GM21529 (cell line): ENCODE data around the gene TMEM238L.
"Not testable (repeated sequence)": the region's sequence is repeated elsewhere in the genome, so short reads cannot be mapped to it uniquely, and the experiment has no call there.

Source experiments
- ATAC-seq: cut with Tn5 transposase; IDR thresholded peaks from one replicate; pipeline ENCODE4 v1.9.1; 2021; ENCODE audit not compliant: unreplicated experiment

TMEM238L gene

GRCh38 chr17:10803830-10804475, at the start of gene TMEM238L:
Gene TMEM238L, minus strand, starts transcription at chr17:10804099. Its CDS starts 136 bp downstream, at chr17:10803963.
- ATAC-seq = no peak

GRCh38 chr17:10846636-10847035, 42.7 kb upstream of the TMEM238L start:
- ATAC-seq = not testable (repeated sequence)

GRCh38 chr17:10845388-10845751, 41.5 kb upstream of the TMEM238L start:
- no peak for ATAC-seq

GRCh38 chr17:10844621-10845387, 40.9 kb upstream of the TMEM238L start:
- ATAC-seq = peak; percentile 70

GRCh38 chr17:10843811-10844210, 39.9 kb upstream of the TMEM238L start:
- ATAC-seq = no peak

- no peak for ATAC-seq
These were observed 38.8 kb upstream of the TMEM238L start for GRCh38 chr17:10842658-10843057.

- no peak for ATAC-seq
These were observed 34.8 kb upstream of the TMEM238L start for GRCh38 chr17:10838682-10839081.

- no peak for ATAC-seq
These were observed 34.0 kb upstream of the TMEM238L start, which contains the start of gene PIRT for GRCh38 chr17:10837921-10838320. Gene PIRT, minus strand, starts transcription at chr17:10838087. Its CDS starts 12,442 bp downstream, at chr17:10825645.

GRCh38 chr17:10836966-10837590, 33.2 kb upstream of the TMEM238L start:
- no peak for ATAC-seq

- no peak for ATAC-seq
These were observed 32.2 kb upstream of the TMEM238L start for GRCh38 chr17:10836145-10836544.

GRCh38 chr17:10831696-10832095, 27.8 kb upstream of the TMEM238L start:
- ATAC-seq = no peak

GRCh38 chr17:10827898-10828552, 24.1 kb upstream of the TMEM238L start:
- no peak for ATAC-seq

GRCh38 chr17:10824874-10825273, 21.0 kb upstream of the TMEM238L start:
- ATAC-seq = no peak

GRCh38 chr17:10821770-10822169, 17.9 kb upstream of the TMEM238L start:
- ATAC-seq = no peak

GRCh38 chr17:10821054-10821453, 17.2 kb upstream of the TMEM238L start:
- ATAC-seq = no peak

- no peak for ATAC-seq
These were observed 11.4 kb upstream of the TMEM238L start for GRCh38 chr17:10815319-10815718.

- no peak for ATAC-seq
These were observed 10.2 kb upstream of the TMEM238L start for GRCh38 chr17:10814075-10814474.

- no peak for ATAC-seq
These were observed 8.8 kb upstream of the TMEM238L start for GRCh38 chr17:10812674-10813073.

GRCh38 chr17:10809605-10810004, 5.7 kb upstream of the TMEM238L start:
- no peak for ATAC-seq

- no peak for ATAC-seq
These were observed 3.8 kb upstream of the TMEM238L start for GRCh38 chr17:10807704-10808128.

GRCh38 chr17:10806545-10807262, 2.8 kb upstream of the TMEM238L start:
- ATAC-seq = no peak
